Fibroblast of pulmonary artery (primary cell): ENCODE data around the gene FANCC.

ENCODE experiments used
- DNase-seq: peaks from one replicate; pipeline ENCODE4 v3.0.0-alpha.2; 2010; ENCODE audit warnings: low read depth
- H3K4me3 ChIP-seq: replicated peaks from 2 replicates; pipeline ENCODE4 v1.5.1; 2011; ENCODE audit warnings: low read depth, mild to moderate bottlenecking, control low read depth, low read length, moderate library complexity
- CTCF ChIP-seq: IDR thresholded peaks from 2 replicates; pipeline ENCODE4 v1.5.1; 2011; ENCODE audit warnings: mild to moderate bottlenecking, control low read depth, low read length, inconsistent platforms; ENCODE audit errors: missing control alignments

Gene FANCC

GRCh38 chr9:95105519-95106287 is 211.8 kb downstream of the FANCC start:
- no peak for TF ChIP-seq CTCF
- DNase-seq: no peak
- H3K4me3 ChIP-seq: no peak overlapping the region

- TF ChIP-seq CTCF: no peak
- no peak overlapping the region for H3K4me3 ChIP-seq
- no peak for DNase-seq
These were observed 212.5 kb downstream of the FANCC start for GRCh38 chr9:95104980-95105379.

GRCh38 chr9:95104581-95104960 is 212.9 kb downstream of the FANCC start:
- no peak for DNase-seq
- no peak overlapping the region for H3K4me3 ChIP-seq
- no peak for TF ChIP-seq CTCF

GRCh38 chr9:95103871-95104580 is 213.5 kb downstream of the FANCC start:
- no peak for TF ChIP-seq CTCF
- no peak for DNase-seq
- H3K4me3 ChIP-seq: no peak overlapping the region

GRCh38 chr9:95103281-95103771 is 214.2 kb downstream of the FANCC start:
- peak; percentile 8 for TF ChIP-seq CTCF
- DNase-seq: no peak
- no peak overlapping the region for H3K4me3 ChIP-seq

- DNase-seq: no peak
- no peak overlapping the region for H3K4me3 ChIP-seq
- no peak for TF ChIP-seq CTCF
These were observed 214.9 kb downstream of the FANCC start for GRCh38 chr9:95102572-95102971.
